Inflammatory macrophage treated with lipopolysaccharide for 1 hour (primary cell): ENCODE data around the gene PLIN3.
A peak's percentile ranks its signal among the peaks of the same experiment; 100 is the strongest.
"Not testable (repeated sequence)": the region's sequence is repeated elsewhere in the genome, so short reads cannot be mapped to it uniquely, and the experiment has no call there.

Experiments
- DNase-seq, 2 donors: peaks; one replicate each; pipeline ENCODE4 v3.0.0-alpha.2; 2020 to 2022

Gene PLIN3

GRCh38 chr19:4845975-4846374 lies 21.5 kb downstream of the PLIN3 start:
- DNase-seq: not testable (repeated sequence)

GRCh38 chr19:4844348-4845179 lies 22.9 kb downstream of the PLIN3 start:
- no peak for DNase-seq

- no peak for DNase-seq
Observed at GRCh38 chr19:4843647-4843965, 23.9 kb downstream of the PLIN3 start.

- DNase-seq: no peak
Observed at GRCh38 chr19:4839192-4839591, 28.3 kb downstream of the PLIN3 start.

GRCh38 chr19:4832776-4833175 lies 34.7 kb downstream of the PLIN3 start:
- DNase-seq: no peak

- DNase-seq: not testable (repeated sequence)
Observed at GRCh38 chr19:4831979-4832340, 35.5 kb downstream of the PLIN3 start.

- DNase-seq: peak; percentile 88 to 93
Observed at GRCh38 chr19:4831304-4831978, 36.0 kb downstream of the PLIN3 start, which contains the start of gene TICAM1. Gene TICAM1 (minus strand): TSS chr19:4831712. CDS start chr19:4818377, 13,335 bp downstream.

- no peak for DNase-seq
Observed at GRCh38 chr19:4830768-4831265, 36.6 kb downstream of the PLIN3 start.

- DNase-seq: no peak
Observed at GRCh38 chr19:4830332-4830731, 37.1 kb downstream of the PLIN3 start.

- peak; percentile 44 to 48 for DNase-seq
Observed at GRCh38 chr19:4829001-4829712, 38.3 kb downstream of the PLIN3 start.

- DNase-seq: no peak
Observed at GRCh38 chr19:4823577-4823976, 43.9 kb downstream of the PLIN3 start.

GRCh38 chr19:4822354-4822753 lies 45.1 kb downstream of the PLIN3 start:
- DNase-seq: not testable (repeated sequence)

GRCh38 chr19:4821265-4821664 lies 46.2 kb downstream of the PLIN3 start:
- DNase-seq: no peak

- no peak for DNase-seq
Observed at GRCh38 chr19:4817467-4818277, 49.8 kb downstream of the PLIN3 start.

GRCh38 chr19:4816950-4817278 lies 50.6 kb downstream of the PLIN3 start:
- no peak for DNase-seq

- no peak for DNase-seq
Observed at GRCh38 chr19:4816202-4816949, 51.1 kb downstream of the PLIN3 start.

GRCh38 chr19:4815426-4816201 lies 51.9 kb downstream of the PLIN3 start:
- DNase-seq: peak; percentile 92 to 93

- no peak for DNase-seq
Observed at GRCh38 chr19:4814625-4815425, 52.6 kb downstream of the PLIN3 start.

GRCh38 chr19:4811328-4812131 lies 55.9 kb downstream of the PLIN3 start:
- peak; percentile 52 to 90 for DNase-seq
